HEK293 (cell line): ENCODE results near the gene PASK.

Experiments used
- HOXA7 ChIP-seq: sonication (generic); formaldehyde crosslinking; IDR thresholded peaks from 2 replicates; pipeline ENCODE4 v1.8.1; 2022; ENCODE audit warnings: missing genetic modification reagents, borderline replicate concordance
- RBAK ChIP-seq: fragments of 450-650 bp; formaldehyde crosslinking; IDR thresholded peaks from 2 replicates; pipeline ENCODE4 v1.5.1; 2016; ENCODE audit warnings: missing biosample characterization, missing genetic modification characterization
- ZBTB20 ChIP-seq: fragments of 450-650 bp; formaldehyde crosslinking; IDR thresholded peaks from 2 replicates; pipeline ENCODE4 v1.5.1; 2016; ENCODE audit warnings: missing biosample characterization, missing genetic modification characterization
- ZNF350 ChIP-seq: fragments of 450-650 bp; formaldehyde crosslinking; IDR thresholded peaks from 2 replicates; pipeline ENCODE4 v1.5.0; 2017; ENCODE audit warnings: missing biosample characterization, mild to moderate bottlenecking, missing genetic modification characterization
- ZNF354C ChIP-seq: fragments of 450-650 bp; formaldehyde crosslinking; IDR thresholded peaks from 2 replicates; pipeline ENCODE4 v1.5.1; 2016; ENCODE audit warnings: missing biosample characterization, missing genetic modification characterization, low read depth, borderline replicate concordance
- ZNF394 ChIP-seq: fragments of 450-650 bp; formaldehyde crosslinking; IDR thresholded peaks from 2 replicates; pipeline ENCODE4 v1.5.1; 2016; ENCODE audit warnings: missing biosample characterization, missing genetic modification characterization, mild to moderate bottlenecking, moderate library complexity, borderline replicate concordance
- ZNF549 ChIP-seq: fragments of 450-650 bp; IDR thresholded peaks from 2 replicates; pipeline ENCODE4 v1.5.1; 2018; ENCODE audit warnings: missing biosample characterization, missing genetic modification characterization, mild to moderate bottlenecking, inconsistent platforms, moderate library complexity

- no peak for TF ChIP-seq RBAK (tag by site-specific recombination)
- TF ChIP-seq ZNF354C (tag by site-specific recombination) = no peak
- TF ChIP-seq ZNF394 (tag by site-specific recombination) = no peak
- TF ChIP-seq ZNF549 (tag by site-specific recombination) = no peak
- no peak for TF ChIP-seq ZBTB20
- no peak for TF ChIP-seq HOXA7
- TF ChIP-seq ZNF350 (tag by site-specific recombination) = no peak
Measured at GRCh38 chr2:241132538-241133435, 16.5 kb downstream of the PASK start.
